HG02798 (cell line): ENCODE data around the gene PSMB7.

Experiments used
- ATAC-seq: cut with Tn5 transposase; IDR thresholded peaks from one replicate; pipeline ENCODE4 v1.9.1; 2021; ENCODE audit warnings: mild to moderate bottlenecking; ENCODE audit not compliant: unreplicated experiment, poor library complexity

PSMB7 gene

GRCh38 chr9:124332361-124333202 lies 82.7 kb downstream of the PSMB7 start:
- ATAC-seq, result no peak

- no peak for ATAC-seq
Measured at GRCh38 chr9:124331580-124331979, 83.7 kb downstream of the PSMB7 start.

GRCh38 chr9:124330011-124330697 lies 85.1 kb downstream of the PSMB7 start:
- ATAC-seq, result no peak

- ATAC-seq, result no peak
Measured at GRCh38 chr9:124329206-124329792, 85.9 kb downstream of the PSMB7 start.

GRCh38 chr9:124328285-124328684 lies 87.0 kb downstream of the PSMB7 start:
- no peak for ATAC-seq

- no peak for ATAC-seq
Measured at GRCh38 chr9:124327491-124327890, 87.8 kb downstream of the PSMB7 start.

- no peak for ATAC-seq
Measured at GRCh38 chr9:124326378-124326777, 88.9 kb downstream of the PSMB7 start.

GRCh38 chr9:124325816-124326215 lies 89.4 kb downstream of the PSMB7 start:
- ATAC-seq, result no peak

GRCh38 chr9:124323904-124324303 lies 91.3 kb downstream of the PSMB7 start:
- ATAC-seq, result no peak

GRCh38 chr9:124322618-124323432 lies 92.4 kb downstream of the PSMB7 start:
- no peak for ATAC-seq

- ATAC-seq, result no peak
Measured at GRCh38 chr9:124321935-124322334, 93.3 kb downstream of the PSMB7 start.

- no peak for ATAC-seq
Measured at GRCh38 chr9:124321416-124321815, 93.8 kb downstream of the PSMB7 start.

GRCh38 chr9:124320062-124320973 lies 94.9 kb downstream of the PSMB7 start:
- no peak for ATAC-seq

- ATAC-seq, result no peak
Measured at GRCh38 chr9:124315882-124316281, 99.4 kb downstream of the PSMB7 start.

GRCh38 chr9:124313940-124314339 lies 101.3 kb downstream of the PSMB7 start:
- ATAC-seq, result no peak

- ATAC-seq, result no peak
Measured at GRCh38 chr9:124312290-124313265, 102.7 kb downstream of the PSMB7 start.

- no peak for ATAC-seq
Measured at GRCh38 chr9:124311283-124311682, 104.0 kb downstream of the PSMB7 start.

- ATAC-seq, result no peak
Measured at GRCh38 chr9:124309667-124310084, 105.6 kb downstream of the PSMB7 start.
